GM19463 (cell line): ENCODE measurements around the gene FILIP1.

ENCODE experiments used
- ATAC-seq: cut with Tn5 transposase; IDR thresholded peaks from one replicate; pipeline ENCODE4 v1.9.1; 2021; ENCODE audit warnings: mild to moderate bottlenecking, moderate library complexity; ENCODE audit not compliant: unreplicated experiment

FILIP1 gene

DNA sequence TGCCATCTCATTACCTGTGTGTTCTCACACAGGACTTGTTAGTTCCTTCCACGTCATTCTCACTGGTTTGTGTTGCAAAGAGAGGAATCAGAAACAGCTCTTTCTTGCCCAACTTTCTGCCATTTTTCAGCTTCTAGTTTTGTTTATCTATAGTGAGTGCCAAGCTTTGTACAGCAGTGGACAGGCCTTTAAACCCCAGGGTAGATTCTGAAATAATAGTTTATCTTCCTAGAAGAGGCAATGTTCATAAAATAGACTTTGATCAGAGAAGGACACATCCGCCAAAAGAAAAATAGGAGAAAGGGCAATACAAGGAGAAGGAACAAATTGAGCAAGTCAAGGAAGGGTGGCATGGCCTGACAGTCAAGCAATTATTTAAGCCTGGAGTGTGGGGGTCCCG is 191.3 kb downstream of the FILIP1 start:
- no peak for ATAC-seq

- ATAC-seq: no peak
Observed at GRCh38 chr6:75301537-75301936, 192.1 kb downstream of the FILIP1 start.

GRCh38 chr6:75301088-75301487 is 192.5 kb downstream of the FILIP1 start:
- no peak for ATAC-seq

DNA sequence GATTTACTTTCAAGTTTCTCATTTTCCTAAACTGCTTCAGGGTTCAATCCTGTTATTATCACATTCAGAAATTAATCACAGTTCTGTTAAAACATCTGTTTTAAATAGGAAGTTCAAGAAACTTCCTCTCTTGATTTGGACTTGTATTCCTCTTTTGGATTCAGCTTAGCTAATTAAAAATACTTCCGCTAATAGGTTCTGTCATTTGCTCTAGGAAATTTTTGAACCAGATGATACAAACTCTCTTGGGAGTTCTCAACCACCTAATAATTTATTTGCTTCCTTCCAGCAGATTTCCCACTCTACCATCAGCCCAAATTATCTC is 193.1 kb downstream of the FILIP1 start:
- no peak for ATAC-seq

- no peak for ATAC-seq
Observed at GRCh38 chr6:75299801-75300530, 193.6 kb downstream of the FILIP1 start.

GRCh38 chr6:75296811-75297779 is 196.5 kb downstream of the FILIP1 start:
- no peak for ATAC-seq

DNA sequence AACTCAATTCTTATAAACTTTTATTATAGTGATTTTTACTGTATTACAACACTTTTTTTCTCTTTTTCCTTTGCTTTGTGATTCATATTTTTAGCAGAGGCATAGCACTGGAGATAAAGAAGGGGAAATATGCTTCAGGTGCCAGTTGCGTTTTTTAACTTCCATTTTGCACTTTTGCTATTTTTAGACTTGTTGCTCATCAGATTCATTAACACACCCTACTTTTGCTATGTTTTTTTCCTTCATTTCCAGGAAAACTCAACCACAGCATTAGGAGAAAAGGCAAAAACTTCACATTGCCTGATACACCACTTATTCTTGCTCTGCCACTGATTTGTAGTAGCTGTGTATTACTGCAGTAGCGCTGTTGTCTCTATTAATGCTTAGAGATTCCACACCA is 201.0 kb downstream of the FILIP1 start:
- ATAC-seq: no peak

DNA sequence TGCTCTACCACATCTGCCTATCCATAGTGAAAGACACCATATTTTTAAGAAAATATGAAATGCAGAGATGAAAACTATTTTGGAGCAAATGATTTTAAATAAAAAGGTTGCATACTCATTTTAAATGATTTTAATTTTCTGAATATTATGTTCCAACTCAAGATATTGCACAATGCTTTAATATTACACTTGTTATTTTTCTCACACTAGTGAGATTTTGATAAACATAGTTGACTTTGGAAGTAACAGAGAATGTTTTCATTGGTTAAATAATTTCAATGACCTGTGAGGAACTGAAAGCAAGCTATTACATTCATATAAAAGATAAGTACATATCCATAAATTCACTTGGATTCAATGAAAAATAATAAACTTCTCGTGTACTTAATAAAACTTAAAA is 201.9 kb downstream of the FILIP1 start:
- no peak for ATAC-seq

DNA sequence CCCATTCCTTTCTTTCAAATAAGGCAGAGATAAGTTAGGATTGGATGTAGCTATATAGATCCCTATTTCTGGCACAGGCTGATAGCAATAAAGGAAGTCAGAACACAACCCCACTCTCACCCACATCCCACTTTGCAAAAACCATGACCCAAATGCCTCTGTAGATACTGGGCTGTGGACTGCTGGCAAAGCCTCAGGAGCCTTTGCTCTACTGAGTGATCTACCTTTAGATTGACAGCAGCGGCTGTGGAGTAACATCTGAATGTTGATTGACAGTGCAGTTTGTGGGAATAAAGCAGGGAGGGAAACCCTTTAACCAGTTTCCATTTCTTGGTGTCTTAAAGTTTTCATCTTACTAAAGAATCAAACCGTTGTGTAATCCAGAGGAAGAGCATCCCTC is 202.3 kb downstream of the FILIP1 start:
- no peak for ATAC-seq

GRCh38 chr6:75290136-75290945 is 203.3 kb downstream of the FILIP1 start:
- no peak for ATAC-seq

DNA sequence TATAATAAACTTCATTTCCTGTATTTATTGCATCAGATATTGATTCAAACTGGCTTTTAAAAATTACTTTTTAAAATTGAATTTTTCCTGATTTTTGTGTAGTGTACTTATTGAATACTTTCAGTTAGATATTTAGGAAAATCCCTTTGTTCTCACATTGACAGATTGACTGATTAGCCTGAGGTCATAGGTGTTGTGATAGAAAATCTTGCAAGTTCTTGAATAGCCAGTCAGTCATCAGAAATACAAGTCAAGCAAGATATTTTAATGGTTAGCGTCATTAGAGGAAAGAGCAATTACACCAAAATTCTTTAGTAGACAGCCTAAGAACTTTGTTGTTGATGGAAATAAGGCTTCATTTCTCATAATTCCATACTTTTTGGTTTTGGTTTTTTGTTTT is 205.6 kb downstream of the FILIP1 start:
- no peak for ATAC-seq

- ATAC-seq: no peak
Observed at GRCh38 chr6:75287424-75287823, 206.2 kb downstream of the FILIP1 start.

DNA sequence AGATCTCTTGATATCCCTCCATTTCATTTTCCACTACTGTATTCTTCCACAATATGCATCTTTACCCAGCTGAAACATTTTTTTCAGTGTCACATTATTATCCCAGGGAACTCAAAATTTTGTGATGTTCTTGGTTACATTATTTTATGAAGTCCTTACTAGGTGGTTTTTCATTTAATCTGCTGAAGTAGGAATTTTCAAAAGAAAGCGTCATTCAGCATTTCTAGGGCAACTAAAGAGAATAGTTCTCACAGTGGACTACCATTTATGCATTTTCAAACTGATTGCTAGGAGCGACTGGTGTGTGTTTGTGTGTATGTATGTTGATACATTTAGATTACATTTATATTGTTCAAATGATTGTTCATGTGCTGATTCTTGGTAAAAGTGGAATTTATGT is 206.6 kb downstream of the FILIP1 start:
- no peak for ATAC-seq

DNA sequence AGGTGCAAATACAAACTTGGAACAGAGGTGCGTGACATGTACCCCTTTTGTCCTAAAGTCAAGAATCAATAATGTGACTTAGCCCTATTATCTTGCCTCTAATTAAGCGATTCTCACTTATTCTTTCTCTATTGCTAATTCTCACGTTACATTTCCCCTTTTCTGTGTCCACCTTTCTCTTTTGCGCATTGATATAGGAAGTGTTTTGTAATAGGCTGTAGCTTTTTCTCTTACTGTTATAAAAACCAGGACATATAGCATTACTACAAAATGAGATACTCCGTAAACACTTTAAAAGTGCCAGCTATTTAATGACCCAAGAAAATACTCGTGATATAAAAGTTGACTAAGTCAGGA is 208.3 kb downstream of the FILIP1 start:
- no peak for ATAC-seq

GRCh38 chr6:75284632-75285282 is 208.8 kb downstream of the FILIP1 start, which contains the start of gene TMEM30A:
TSS of gene TMEM30A (minus strand) at chr6:75284792. CDS start at chr6:75284638, 154 bp downstream.
- ATAC-seq: peak; percentile 86

GRCh38 chr6:75283907-75284631 is 209.5 kb downstream of the FILIP1 start:
- ATAC-seq: peak; percentile 19

GRCh38 chr6:75282706-75283105 is 210.9 kb downstream of the FILIP1 start:
- ATAC-seq: no peak

- no peak for ATAC-seq
Observed at GRCh38 chr6:75281653-75282052, 211.9 kb downstream of the FILIP1 start.

DNA sequence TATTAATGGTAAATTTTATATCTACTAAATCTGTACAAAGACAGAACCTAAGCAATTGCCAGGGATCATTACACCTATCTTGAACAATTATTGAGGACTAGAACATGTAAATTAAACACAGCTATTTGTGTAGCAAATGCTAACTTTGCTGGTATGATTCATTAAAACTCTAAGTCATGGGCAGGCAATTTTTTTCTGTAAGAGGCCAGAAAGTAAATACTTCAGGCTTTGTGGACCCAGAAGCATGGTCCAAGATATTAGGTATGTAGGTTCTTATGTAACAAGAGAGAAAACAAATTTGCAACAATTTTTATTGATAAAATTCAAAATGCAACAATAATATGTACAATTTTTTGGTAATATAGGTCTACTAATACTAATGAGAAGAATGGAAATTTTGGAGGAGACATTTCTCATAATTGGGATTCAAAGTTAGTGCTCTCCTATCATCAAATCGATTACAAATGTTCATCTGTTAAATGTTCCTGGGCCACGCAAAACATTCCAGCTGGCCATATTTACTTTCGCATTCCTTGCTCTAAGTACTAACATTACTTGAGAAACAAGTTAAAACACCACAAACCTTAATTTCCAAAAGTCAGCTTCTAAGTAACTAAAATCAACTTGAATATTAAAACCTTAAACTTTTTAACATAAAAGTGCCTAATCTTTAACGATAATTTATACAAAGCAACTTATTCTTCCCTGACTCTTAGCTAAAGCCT is 213.3 kb downstream of the FILIP1 start:
- ATAC-seq: no peak
